Measurements from ENCODE around the gene ADD3.
A peak's percentile ranks its signal among the peaks of the same experiment; 100 is the strongest.
"Not testable (repeated sequence)": the region's sequence is repeated elsewhere in the genome, so short reads cannot be mapped to it uniquely, and the experiment has no call there.

ADD3 gene

DNA sequence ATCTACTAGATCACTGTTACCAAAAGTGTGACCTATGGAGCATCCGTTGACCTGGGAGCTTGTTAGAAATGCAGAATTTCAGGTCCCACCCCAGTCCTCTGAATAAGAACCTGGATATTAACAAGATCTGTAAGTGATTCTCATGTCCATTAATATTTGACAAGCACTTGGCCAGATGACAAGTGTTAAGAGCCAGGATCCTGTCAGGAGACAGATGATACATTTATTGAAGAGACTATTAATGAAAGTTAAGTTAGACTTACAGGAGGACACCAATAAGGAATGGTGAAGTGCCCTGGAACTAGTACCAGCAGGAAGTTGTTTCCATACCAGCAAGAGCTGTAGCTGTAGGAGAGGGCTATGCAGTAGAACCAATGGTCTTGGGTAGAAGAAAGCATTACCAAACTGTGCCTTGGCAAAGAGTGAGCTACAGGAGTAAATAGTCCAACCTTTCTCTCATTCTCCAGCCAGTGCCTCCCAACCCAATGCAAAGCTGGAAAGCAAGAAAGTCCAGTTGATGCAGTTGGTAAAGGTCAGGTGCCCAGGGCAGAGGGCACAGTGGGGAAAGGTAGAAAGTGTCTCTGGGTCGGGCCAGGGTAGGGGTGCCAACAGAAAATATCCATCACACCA lies 35.3 kb upstream of the ADD3 start:
- H3K27ac Mint-ChIP-seq, result no peak overlapping the region
- no peaks in the 10 kb centered on the region for H3K36me3 Mint-ChIP-seq
- no peak for DNase-seq (ENCODE audit: low spot score in 2 of 2)
- no peak for ATAC-seq
- no peaks in the 10 kb centered on the region for H3K9me3 Mint-ChIP-seq
- no peak overlapping the region for H3K4me3 Mint-ChIP-seq
- H3K4me1 Mint-ChIP-seq, result peaks cover 6% of the 10 kb centered on the region

DNA sequence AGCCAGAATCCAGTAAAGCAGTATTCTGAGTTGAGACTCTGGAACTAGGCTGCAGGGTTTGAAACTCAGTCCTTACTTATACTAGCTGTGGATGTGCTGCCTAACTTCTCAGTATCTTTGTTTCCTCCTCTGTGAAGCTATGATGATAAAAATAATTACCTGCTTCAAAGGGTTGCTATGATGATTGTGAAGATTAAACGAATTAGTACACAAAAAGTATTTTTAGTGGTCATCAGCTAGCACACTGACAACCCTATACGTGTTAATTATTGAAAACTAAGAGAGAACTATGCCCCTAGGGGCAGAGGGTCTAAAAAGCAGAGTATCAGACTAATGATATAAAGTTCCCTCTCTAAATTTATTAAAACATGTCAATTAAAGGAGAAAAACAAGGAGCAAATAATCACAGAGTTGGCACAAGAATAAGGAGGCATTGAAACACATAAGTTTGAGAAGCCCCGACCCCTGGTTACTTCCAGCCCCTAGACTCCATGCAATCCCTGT lies 34.4 kb upstream of the ADD3 start:
- DNase-seq (ENCODE audit: low spot score in 2 of 2) (no peak), ATAC-seq (no peak)
- Mint-ChIP-seq H3K27ac (no peak overlapping the region), H3K4me3 (no peak overlapping the region), H3K9me3 (no peaks in the 10 kb centered on the region), H3K36me3 (no peaks in the 10 kb centered on the region), H3K4me1 (peaks cover 6% of the 10 kb centered on the region)

DNA sequence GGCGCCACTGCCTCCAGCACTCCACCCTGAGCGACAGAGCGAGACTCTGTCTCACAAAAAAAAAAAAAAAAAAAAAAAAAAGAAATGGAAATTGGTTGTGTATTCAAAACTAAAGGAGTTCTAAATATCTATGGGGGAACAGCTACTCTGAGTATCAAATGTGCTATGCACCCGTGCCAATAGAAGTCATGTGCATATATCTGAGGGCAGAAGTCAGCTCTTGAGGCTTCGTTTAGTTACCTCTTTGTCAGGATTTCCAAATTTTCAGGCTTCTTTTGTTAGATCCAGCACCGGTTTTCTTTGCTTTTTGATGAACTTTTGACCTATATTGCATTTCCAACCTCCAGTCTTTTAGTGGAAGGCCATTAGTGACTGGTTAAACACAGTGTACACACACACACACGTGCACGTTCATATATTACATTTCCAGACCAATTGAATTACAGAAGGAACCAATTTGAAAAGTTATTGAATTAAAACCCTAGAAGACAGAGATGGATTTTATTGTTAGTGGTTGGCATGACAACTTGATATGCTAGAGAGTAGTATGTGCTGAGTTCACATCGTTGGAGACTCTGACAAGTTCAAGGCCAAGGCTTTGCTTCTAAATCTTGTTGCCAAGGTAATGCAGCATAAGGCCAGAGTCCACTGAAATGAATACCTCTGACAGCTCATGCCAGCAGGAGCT lies 33.1 kb upstream of the ADD3 start:
- H3K4me3 Mint-ChIP-seq, result no peak overlapping the region
- H3K9me3 Mint-ChIP-seq, result no peaks in the 10 kb centered on the region
- no peak overlapping the region for H3K27ac Mint-ChIP-seq
- H3K4me1 Mint-ChIP-seq, result no peaks in the 10 kb centered on the region
- no peaks in the 10 kb centered on the region for H3K36me3 Mint-ChIP-seq
- ATAC-seq, result no peak
- DNase-seq (ENCODE audit: low spot score in 2 of 2), result no peak

DNA sequence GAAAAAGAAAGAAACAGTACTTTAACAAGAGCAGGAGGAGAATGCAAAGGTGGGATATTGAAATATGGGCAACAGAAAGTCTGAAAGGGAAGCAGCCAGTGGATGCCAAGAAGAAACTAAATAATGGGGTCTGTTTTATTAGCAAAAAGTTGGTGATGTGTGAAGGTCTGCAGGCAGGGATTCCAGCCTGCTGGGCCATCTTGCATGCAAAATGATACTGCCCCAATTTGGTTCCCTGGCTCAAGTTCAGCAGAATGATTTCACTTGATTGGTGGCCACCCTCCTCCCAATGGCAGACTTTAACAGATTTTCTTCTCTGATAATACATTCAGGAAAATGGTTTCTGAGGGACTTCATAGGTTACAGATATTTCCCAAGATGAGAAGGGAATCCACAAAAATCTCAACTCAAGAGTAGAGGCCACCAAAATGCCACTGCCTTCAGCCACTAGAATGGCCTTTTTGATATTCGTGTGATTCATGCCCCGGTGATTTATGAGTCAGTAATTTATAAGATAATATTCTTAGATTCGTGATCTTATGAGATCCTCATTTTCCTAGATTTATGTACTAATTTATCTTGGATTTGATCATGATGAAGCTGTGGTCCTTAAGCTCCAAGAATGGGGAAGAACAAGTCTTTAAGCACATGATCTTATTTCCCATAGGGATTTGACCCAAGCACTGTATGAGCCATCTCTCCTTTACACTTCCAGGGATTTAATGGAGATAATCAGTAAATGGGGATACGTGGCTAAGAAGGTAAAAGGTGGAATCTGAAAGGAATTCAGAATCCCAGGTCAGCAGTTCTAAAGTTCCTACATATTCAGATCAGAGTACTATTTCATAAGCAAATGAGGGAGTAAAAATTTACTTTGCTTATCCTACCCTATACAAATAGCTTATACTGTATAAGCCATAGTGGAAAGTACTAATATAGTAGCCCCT lies 32.3 kb upstream of the ADD3 start:
- Mint-ChIP-seq H3K36me3 (no peaks in the 10 kb centered on the region), H3K9me3 (no peaks in the 10 kb centered on the region), H3K27ac (no peak overlapping the region), H3K4me3 (no peak overlapping the region), H3K4me1 (no peaks in the 10 kb centered on the region)
- ATAC-seq (no peak), DNase-seq (ENCODE audit: low spot score in 2 of 2) (no peak)

DNA sequence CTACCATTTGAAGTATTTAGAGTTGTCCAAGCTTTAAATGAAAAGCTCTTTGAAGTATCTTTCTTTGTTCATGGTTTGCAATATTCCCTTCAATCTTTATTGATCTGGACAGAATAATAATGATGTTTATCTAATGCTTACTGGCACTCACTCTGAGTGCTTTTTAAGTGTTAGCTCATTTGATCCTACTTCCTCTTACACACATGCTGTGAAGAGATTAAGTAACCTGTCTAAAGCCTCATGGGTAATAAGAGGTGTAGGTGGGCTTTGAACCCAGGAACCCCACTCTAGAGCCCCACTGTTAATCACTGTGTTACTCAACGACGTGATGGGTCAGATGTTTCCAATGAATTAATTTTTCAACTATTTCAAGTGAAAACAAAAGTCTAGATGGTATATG lies 31.1 kb upstream of the ADD3 start:
- H3K9me3 Mint-ChIP-seq, result no peaks in the 10 kb centered on the region
- ATAC-seq, result no peak
- no peak overlapping the region for H3K27ac Mint-ChIP-seq
- H3K36me3 Mint-ChIP-seq, result no peaks in the 10 kb centered on the region
- DNase-seq (ENCODE audit: low spot score in 2 of 2), result no peak
- H3K4me3 Mint-ChIP-seq, result no peak overlapping the region
- H3K4me1 Mint-ChIP-seq, result no peaks in the 10 kb centered on the region

DNA sequence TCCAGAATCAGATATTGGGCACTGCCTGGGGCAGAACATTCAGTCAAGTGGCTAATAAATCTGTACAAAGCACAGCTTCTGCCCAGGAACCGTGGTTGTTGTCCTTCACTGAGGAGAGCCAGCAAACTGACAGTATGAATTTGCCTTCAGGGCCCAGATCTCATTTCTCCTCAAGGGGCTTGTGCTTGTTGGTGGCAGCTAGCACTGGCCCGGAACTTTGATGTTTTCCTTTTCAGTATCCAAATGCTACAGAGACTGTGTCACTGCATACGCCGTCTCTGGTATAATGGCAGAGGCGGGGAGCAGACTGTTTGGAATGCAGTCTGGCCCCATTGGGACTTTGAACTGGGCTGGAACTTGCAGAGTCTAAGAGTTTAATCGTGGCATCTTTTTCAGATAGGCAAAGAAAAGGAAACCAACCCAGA lies 30.4 kb upstream of the ADD3 start:
- Mint-ChIP-seq H3K4me3 (no peak overlapping the region), H3K9me3 (no peaks in the 10 kb centered on the region), H3K4me1 (no peaks in the 10 kb centered on the region), H3K36me3 (no peaks in the 10 kb centered on the region), H3K27ac (no peak overlapping the region)
- DNase-seq (ENCODE audit: low spot score in 2 of 2), result no peak
- no peak for ATAC-seq

DNA sequence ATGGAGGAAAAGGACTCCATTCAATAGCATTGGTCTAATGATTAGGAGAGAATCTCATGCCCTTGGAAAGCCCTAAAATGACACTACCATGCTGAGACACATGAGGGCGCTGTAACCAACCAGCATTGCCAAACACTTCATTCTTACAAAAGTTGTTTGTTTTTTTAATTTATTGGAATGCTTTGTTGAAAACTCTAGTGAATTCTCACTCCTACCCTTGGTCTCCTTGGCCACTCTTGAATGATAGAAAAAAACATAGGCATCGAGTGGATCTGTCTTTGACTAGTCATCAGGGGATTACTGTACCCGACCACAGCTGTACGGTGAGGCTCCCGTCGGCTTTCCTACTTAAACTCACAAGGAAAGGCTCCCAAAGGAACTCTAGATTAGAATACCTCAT lies 29.3 kb upstream of the ADD3 start:
- ATAC-seq, result no peak
- Mint-ChIP-seq H3K4me1 (no peaks in the 10 kb centered on the region), H3K36me3 (no peaks in the 10 kb centered on the region), H3K4me3 (no peak overlapping the region), H3K9me3 (no peaks in the 10 kb centered on the region), H3K27ac (no peak overlapping the region)
- peak; percentile 55 to 82 for DNase-seq (ENCODE audit: low spot score in 2 of 2)

DNA sequence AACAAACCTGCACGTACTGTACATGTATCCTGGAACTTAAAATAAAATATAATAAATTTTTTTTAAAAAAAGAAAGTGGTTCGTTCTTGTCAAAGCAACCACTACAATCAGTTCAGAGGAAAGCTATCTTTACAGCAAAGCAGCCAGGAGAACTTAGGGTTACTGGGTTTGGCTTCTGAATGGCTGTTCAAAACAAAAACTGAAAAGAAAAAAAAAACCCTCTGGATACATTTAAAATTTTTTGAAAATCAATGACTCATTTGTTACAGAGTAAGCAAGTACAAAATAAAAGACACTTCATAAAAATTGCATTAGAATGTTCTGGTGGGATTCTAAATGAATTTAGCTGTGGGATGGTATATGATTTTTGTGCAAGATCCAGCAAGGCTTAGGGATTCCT lies 28.6 kb upstream of the ADD3 start:
- Mint-ChIP-seq H3K4me3 (no peak overlapping the region), H3K9me3 (no peaks in the 10 kb centered on the region), H3K36me3 (no peaks in the 10 kb centered on the region), H3K27ac (no peak overlapping the region), H3K4me1 (no peaks in the 10 kb centered on the region)
- DNase-seq (ENCODE audit: low spot score in 2 of 2) (no peak), ATAC-seq (no peak)

DNA sequence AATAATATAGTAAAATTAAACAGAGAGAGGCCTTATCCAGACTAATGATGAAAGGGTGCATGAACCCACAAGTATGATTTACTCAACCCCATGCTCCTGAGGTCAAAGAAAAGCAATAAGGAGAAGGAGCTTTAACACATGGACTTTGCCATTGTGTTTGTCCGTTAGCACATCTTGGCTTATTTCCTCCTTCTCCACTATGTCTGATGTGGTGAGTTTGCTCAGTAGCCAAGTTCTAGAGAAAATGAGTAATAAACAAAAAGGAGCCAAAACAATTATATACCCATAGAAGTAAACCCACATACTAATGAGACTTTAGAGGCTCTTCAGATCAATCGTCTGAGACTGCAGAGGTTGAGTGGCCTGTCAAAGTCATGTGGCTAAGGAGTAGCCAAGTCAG lies 26.1 kb upstream of the ADD3 start:
- no peak for ATAC-seq
- no peak overlapping the region for H3K4me3 Mint-ChIP-seq
- no peaks in the 10 kb centered on the region for H3K4me1 Mint-ChIP-seq
- no peak for DNase-seq (ENCODE audit: low spot score in 2 of 2)
- H3K36me3 Mint-ChIP-seq, result no peaks in the 10 kb centered on the region
- H3K27ac Mint-ChIP-seq, result no peak overlapping the region
- H3K9me3 Mint-ChIP-seq, result no peaks in the 10 kb centered on the region

DNA sequence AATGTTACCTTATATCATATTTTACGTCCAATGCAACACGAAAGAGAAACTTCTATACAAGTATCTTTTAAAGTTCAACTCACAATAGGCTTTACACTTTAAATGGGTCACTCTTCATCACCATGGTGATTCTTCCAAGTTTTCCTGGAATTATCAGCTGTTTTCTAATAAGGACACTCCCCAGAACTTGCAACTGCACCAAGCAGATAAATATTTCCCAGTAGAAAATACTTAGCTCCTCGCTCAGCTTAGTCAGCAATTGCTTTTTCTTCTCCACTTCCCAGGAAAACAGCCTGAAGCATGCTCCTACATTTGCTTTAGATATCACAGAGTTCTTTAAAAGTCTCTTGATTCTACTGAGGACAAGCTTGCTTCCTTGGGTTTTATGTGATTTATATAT lies 25.7 kb upstream of the ADD3 start:
- no peak for ATAC-seq
- no peak overlapping the region for H3K4me3 Mint-ChIP-seq
- no peaks in the 10 kb centered on the region for H3K4me1 Mint-ChIP-seq
- no peaks in the 10 kb centered on the region for H3K9me3 Mint-ChIP-seq
- H3K36me3 Mint-ChIP-seq, result no peaks in the 10 kb centered on the region
- no peak for DNase-seq (ENCODE audit: low spot score in 2 of 2)
- H3K27ac Mint-ChIP-seq, result no peak overlapping the region

DNA sequence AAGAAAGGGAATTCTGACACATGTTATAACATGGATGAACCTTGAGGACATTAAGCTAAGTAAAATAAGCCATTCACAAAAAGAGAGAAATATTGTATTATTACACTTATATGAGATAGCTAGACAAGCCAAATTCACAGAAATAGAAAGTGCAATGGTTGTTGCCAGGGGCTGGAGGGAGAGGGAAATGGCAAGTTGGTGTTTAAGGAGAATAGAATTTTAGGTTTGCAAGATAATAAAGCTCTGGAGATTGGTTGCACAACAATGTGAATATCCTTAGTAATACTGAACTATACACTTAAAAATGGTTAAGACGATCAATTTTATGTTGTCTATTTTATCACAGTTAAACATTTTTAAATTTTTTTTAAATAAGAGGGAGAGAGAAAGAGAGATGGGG lies 25.0 kb upstream of the ADD3 start:
- Mint-ChIP-seq H3K27ac (no peak overlapping the region), H3K36me3 (no peaks in the 10 kb centered on the region), H3K4me3 (no peak overlapping the region), H3K9me3 (no peaks in the 10 kb centered on the region), H3K4me1 (no peaks in the 10 kb centered on the region)
- ATAC-seq (no peak), DNase-seq (ENCODE audit: low spot score in 2 of 2) (no peak)

DNA sequence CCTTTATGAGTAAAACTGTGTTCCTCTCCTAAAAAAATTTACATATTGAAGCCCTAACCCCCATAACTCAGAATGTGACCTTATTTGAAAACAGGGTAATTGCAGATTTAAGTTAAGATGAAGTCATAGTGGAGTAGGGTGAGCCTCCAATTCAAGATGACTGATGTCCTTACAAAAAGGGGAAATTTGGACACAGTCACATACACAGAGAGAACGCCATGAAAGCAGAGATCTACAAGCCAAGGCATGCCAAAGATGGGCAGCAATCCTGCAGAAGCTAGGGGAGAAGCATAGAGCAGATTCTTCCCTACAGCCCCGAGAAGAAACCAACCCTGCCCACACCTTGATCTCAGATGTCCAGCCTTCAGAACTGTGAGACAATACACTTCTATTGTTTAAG lies 23.8 kb upstream of the ADD3 start:
- Mint-ChIP-seq H3K36me3 (no peaks in the 10 kb centered on the region), H3K9me3 (no peaks in the 10 kb centered on the region), H3K4me1 (no peaks in the 10 kb centered on the region), H3K27ac (no peak overlapping the region), H3K4me3 (no peak overlapping the region)
- ATAC-seq (no peak), DNase-seq (ENCODE audit: low spot score in 2 of 2) (no peak)

DNA sequence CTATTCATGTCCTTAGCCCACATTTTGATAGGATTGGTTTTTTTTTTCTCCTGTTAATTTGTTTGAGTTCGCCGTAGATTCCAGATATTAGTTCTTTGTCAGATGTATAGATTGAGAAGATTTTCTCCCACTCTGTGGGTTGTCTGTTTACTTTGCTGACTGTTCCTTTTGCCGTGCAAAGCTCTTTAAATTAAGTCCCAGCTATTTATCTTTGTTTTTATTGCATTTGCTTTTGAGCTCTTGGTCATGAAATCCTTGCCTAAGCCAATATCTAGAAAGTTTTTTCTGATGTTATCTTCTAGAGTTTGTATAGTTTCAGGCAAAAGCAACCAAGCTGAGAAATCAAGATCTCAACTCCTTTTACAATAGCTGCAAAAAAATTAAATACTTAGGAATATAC lies 22.0 kb upstream of the ADD3 start:
- not testable (repeated sequence) for H3K36me3 Mint-ChIP-seq; H3K4me1 Mint-ChIP-seq; H3K4me3 Mint-ChIP-seq; H3K27ac Mint-ChIP-seq; ATAC-seq; DNase-seq (ENCODE audit: low spot score in 2 of 2); H3K9me3 Mint-ChIP-seq

DNA sequence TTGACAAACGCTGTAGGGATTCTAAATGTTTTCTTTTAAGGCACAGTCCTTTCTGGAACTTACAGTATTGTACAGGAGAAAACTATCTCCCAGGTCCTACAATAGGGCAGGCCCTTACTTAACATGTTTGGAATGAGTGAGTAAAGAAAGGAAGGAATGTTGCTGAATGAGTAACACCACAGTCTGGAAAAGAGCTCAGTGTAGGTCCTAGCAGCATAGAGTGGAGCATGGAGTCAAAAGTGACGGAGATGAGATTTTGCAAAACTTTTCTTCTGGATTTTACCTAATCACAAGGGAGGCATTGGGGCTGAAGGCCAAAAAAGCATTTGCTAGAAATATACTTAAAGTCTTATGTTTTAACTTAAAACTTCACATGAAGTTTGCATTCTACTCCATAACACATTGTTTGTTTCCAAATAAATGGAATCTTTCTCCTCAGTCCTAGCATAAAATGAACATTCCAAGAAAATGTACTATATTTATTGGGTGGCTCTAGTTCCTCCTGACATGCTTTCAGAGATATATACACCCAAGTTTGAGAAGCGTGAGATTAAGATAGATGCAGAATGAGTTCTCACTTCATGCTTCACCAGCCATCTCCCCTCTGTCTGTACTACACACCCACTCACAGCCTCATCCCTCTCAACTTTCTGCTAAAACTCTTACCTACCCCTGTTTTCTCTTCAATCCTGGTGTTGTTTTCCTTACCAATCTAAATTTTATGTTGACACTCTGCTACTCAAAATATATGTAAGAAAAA lies 20.2 kb upstream of the ADD3 start:
- no peaks in the 10 kb centered on the region for H3K36me3 Mint-ChIP-seq
- DNase-seq (ENCODE audit: low spot score in 2 of 2), result no peak

DNA sequence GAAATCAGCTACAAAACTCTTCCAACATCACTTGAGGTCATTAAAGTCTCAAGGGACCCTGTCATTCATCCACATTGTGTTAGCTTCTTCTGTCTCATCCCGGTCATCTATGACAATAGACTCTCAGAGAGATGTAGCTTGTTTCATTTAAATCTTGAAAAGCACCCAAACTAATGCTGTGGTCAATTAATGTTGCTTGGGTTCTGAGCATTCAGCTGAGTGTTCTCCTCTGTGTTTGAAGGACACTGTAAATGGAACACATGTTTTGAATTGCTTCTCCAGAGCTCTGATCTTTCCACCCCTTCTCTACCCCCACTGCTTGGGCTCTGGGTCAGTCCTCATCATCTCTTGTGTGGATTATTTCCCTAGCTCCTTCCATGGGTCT lies 19.6 kb upstream of the ADD3 start:
- H3K27ac Mint-ChIP-seq, result no peak overlapping the region
- H3K36me3 Mint-ChIP-seq, result no peaks in the 10 kb centered on the region

More for the DNA sequence above, 20.2 kb upstream of the ADD3 start:
- H3K9me3 Mint-ChIP-seq, result no peaks in the 10 kb centered on the region
- no peak overlapping the region for H3K4me3 Mint-ChIP-seq
- no peaks in the 10 kb centered on the region for H3K4me1 Mint-ChIP-seq
- no peak overlapping the region for H3K27ac Mint-ChIP-seq
- ATAC-seq, result no peak

More for the DNA sequence above, 19.6 kb upstream of the ADD3 start:
- DNase-seq (ENCODE audit: low spot score in 2 of 2), result no peak
- ATAC-seq, result no peak
- Mint-ChIP-seq H3K4me3 (no peak overlapping the region), H3K9me3 (no peaks in the 10 kb centered on the region), H3K4me1 (no peaks in the 10 kb centered on the region)

All from stimulated activated effector memory CD8-positive, alpha-beta T cell treated with anti-CD3 and anti-CD28 coated beads, Interleukin-12 subunit alpha, Interleukin-12 subunit beta, amount 100 ng/mL, for 72 hours (primary cell).